SKM-1 treated with dmso at 0.1 percent for 144 hours (cell line): ENCODE measurements around the gene CYB5R4.
"Not testable (repeated sequence)": the region's sequence is repeated elsewhere in the genome, so short reads cannot be mapped to it uniquely, and the experiment has no call there.

Source experiments
- DNase-seq: peaks from one replicate; lab custom pipeline; 2025; ENCODE audit not compliant: unreplicated experiment; lab: John Stamatoyannopoulos, UW

Gene CYB5R4

DNA sequence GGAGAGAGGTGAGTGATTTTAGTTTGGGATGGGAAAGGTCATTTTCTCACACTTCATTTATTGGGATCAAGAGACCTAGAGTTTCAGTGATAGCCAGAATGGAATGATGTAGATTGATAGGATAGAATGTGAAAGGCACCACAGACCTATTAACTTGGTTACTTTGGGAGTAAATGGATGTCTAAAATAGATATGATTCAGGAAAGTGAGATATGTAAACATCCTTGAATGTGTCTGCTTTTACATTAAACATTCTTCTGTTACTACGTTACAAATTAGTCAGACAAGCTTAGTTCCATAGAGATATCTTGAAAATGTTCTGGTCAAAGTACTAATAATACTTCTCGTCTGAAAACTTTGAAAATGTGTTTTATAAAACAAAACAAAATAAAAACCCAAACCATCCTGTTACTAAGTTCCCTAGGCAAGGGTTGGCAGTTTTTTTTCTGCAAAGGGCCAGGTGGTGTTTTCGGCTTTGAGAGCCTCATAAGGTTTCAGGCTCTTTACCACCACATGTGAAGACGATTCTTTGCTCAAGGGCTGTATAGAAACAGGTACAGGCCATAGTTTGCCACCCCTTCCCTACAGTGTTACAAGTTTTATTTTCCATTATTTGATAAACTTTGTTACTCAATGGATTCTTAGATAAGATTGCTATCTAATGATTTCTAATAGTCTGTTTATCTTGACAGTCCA lies 3.4 kb downstream of the CYB5R4 start:
- DNase-seq = no peak

DNA sequence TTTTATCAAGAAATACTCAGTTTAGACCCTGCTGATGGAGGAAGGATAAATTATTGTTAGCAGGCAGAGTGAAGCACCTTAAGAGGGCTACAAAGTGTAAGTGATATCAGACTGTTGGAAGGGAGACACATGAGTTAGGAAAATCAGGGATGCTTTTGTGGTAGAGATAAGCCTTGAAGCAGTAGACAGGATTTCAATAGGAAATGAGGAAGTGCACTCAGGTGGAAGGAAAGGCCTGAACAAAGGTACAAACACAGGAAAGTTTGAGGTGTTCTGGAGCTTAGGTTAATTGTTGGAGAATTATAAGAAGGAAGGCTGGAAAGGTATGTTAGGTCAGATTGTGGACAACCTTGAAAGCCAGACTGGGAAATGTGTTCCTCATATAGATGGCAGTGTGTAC lies 7.6 kb downstream of the CYB5R4 start:
- DNase-seq = no peak

DNA sequence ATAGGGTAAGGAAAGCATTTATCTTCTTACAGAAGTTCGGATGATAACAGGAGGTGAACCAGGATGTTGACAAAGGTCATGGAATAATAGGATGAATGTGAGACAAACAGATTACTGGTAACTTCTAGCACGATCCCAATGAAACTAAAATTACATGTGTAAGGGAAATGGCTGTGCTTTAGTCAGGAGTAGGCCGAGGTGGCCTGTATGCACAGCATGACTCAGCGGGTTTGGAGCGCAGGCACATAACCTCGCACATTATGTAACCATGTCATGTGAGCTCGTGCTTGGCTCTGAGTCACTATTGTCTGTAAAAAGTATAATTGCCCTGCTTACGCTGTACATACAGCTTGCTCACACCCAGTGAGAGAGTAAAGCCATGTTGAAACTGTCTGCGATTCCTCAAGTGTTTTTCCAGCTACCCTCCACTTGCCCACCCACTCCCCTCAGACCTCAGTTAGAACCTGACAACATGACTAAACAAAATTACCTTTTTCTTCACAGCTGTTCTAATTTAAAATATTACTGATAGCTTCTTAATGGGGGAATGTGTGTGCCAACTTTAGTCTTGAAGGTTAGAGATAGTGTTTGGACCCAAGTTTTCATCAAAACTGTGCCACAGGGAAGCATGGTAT lies 8.2 kb downstream of the CYB5R4 start:
- no peak for DNase-seq

DNA sequence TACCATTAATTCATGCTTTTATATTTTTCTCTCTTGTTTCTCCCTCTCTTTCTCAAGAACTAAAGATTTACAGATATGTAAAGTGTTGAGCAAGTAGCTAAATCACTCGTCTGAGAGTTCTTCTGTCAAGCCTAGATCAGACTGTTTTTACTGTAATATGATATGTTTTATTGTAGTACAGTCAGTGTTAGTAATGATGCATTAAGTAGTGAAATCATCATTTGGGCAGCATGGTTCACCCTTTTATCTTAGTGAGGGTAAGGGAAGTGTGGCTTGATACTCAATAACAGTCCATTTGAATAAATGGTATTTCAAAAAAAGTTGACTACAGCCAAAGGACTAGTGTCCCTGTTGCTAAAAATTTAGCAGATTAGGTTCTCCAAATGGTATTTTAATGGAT lies 9.2 kb downstream of the CYB5R4 start:
- no peak for DNase-seq

DNA sequence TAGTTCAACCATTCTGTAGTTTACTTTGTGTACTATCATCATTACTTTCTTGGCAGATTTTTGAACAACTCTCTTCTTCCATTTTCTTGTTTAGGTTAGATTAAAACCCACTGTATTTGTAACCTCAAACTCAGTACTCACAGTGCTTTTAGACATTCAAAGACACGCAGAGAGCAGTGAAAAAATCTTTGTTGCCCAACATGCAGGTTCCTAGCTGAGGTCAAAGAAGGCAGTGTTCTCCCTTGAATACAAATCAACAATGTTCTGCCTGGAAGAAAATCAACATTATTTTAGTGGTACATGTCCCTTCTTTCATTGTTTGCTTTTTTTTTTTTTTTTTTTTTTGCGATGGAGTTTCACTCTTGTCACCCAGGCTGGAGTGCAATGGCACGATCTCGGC lies 11.2 kb downstream of the CYB5R4 start:
- no peak for DNase-seq

DNA sequence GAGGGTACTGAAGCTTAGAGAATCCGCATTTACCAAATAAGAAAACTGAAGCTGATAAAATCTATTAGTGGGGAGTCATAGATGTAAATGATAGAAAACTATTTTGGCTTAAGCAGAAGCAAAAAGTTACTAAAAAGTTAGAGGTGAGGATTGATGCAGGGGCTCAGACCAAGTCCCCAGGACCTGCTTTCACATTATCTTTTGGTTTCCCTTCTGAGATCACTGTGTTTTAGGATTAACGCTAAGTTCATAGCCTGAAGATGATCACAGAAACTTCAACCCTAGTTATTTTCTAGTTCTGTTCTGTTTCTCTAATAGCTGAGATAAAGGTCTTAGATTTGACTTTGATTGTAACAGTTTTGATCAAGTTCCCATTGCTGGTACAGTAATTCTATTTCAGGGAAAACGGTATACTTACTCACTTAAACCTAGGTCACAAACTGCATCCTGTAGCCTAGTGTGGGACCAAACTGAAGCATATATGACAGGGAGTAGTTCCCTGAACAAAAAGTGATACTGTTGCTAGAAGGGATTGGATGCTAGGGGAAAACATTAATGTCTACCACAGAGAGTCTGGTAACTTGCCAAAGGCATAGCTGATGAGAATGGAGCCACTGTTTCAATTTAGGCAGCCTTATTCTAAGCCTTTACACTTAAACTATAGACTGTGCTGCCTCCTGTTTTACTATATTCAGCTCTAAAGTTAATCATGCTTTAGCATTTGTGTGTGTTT lies 13.1 kb downstream of the CYB5R4 start:
- DNase-seq = no peak

DNA sequence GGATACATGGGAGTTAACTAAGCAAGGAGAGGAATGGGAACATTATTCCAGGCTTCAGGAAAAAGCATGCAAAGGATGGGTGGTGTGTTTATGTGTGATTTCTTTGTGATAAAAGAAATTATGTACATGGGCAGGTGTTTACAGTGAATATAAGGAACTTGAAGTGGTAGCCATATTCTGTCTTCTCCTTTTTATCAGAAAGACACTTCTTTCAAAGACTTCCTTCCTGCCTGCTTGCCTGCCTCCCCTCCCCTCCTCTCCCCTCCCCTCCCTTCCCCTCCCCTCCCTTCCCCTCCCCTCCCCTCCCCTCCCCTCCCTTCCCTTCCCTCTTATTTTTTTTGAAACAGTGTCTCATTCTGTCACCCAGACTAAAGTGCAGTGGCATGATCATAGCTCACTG lies 14.4 kb downstream of the CYB5R4 start:
- DNase-seq = peak; percentile 62

DNA sequence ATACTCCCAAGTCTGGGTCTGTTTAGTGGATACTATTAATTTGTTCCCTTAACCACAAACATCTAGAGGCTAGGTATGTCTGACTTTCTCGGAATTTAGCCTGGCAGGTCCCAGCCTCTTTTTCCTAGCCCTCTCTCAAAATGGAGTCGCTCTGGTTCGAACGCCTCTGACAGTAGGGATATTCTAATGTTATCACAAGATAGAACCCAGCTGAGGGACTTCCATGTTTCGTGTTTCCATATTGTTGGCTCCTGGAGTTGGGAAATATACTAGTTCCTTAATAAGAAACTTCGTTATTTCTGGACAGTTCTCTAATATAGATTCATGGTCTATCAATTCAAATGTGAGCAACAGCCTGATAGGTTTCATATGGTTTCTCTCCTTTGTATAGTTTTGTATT lies 16.4 kb downstream of the CYB5R4 start:
- no peak for DNase-seq

DNA sequence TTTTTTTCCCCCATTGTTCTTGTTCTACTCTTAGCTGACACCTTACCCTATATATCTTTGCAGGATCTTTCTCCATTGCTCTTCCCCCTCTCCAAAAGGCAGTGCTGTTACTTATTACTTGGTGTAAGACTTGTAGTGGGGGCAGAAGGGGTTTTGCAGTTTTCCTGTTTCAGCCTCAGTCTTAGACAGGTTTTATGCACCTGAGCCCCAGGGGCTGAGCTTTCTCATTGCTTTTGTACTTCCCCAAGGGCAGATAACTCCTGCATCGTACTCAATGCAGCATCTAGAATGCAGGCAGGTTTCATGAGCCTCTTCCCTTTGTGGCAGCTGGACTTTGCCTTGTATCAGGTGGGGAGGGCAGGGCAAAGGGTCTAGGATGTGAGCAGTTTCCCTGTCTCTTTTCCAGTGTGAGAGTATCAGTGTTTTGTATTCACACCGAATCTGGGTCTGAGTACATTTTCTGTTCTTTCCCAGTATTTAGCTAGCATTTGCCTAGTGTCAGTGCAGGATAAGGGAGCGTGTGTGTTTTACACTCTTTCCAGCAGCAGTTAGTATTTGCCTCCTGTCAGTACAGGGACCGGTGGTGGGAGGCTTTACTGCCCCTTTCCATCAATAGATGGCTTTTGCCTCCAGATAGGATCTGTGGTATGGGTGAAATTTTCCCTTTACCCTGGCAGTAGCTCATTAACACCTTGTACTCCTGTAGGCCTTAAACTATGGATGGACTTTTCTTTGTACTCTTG lies 19.6 kb downstream of the CYB5R4 start:
- no peak for DNase-seq

DNA sequence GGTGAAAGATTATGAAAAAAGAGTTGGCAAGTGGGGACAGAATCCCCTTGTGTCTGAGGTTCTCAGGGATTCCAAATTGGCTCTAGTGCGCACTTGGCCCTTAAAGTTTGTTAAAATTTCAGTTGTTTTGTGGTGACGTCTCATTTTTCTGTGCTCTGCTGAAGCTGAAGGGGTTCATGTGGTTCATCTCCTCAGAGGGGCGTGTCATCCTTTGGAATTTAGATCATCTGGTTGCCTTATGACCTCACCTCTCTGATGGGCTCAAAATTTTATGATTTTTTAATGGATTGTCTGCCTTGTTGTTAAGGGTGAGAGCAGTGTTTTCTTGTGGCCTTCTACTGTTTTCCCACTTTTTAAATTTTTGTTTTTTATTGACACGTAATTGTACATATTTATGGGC lies 20.3 kb downstream of the CYB5R4 start:
- no peak for DNase-seq

DNA sequence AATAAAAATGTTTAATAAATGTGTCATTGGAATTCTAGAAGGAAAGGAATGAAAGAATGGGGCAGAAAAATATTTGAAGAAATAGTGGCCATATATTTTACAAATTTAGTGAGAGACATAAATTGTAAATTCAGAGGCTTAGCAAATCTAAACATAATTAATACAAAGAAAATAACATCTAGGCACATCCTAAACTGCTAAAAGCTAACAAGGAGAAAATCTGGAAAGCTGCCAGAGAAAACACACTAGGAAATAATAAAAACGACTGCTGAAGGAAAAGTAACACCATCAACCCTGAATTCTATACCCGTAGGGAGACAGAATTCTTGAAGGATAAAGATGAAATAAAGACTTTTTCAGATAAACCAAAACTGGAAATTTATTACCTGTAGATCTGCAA lies 23.8 kb downstream of the CYB5R4 start:
- no peak for DNase-seq

DNA sequence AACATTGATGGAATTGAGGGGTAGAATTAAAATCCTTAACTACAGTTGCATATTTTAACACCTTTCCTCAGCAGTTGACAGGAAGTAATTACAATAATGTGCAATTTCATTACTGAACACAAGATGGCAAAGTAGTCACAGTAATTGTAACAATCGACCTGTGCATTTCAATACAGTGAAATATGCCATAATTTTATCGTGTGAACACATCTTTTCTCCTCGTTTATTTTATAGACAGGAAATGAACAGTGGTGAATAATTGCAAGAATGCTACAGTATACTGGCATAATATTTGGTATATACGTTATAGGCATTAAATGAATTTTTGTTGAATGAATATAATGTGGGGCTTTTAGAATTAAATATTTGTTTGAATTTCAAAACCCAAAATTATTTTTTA lies 25.0 kb downstream of the CYB5R4 start:
- peak; percentile 62 for DNase-seq

DNA sequence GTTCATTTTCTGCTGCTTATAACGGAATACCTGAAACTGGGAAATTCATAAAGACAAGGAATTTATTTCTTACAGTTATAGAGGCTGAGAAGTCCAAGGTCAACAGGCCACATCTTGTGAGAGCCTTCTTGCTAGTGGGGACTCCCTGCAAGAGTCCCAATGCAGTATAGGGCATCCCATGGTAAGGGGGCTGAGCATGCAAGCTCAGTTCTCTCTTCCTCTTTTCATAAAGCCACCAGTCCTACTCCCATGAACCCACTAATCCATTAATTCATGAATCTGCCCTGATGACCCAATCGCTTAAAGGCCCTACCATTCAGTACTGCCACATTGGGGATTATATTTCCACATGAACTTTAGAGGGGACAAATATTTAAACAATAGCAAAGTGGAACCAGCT lies 26.5 kb downstream of the CYB5R4 start:
- DNase-seq = no peak

DNA sequence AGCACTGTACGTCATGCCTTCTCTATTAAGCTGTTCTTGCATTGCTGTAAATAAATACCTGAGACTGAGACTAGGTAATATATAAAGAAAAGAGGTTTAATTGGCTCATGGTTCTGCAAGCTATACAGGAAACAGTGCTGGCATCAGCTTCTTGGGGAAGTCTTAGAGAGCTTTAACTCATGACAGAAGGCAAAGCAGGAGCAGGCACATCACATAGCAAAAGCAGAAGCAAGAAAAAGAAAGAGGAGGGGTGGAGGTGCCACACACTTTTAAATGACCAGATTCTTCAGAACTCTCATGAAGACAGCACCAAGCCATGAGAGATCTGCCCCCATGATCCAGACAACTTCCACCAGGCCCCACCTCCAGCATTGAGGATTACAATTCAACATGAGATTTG lies 30.1 kb downstream of the CYB5R4 start:
- no peak for DNase-seq

DNA sequence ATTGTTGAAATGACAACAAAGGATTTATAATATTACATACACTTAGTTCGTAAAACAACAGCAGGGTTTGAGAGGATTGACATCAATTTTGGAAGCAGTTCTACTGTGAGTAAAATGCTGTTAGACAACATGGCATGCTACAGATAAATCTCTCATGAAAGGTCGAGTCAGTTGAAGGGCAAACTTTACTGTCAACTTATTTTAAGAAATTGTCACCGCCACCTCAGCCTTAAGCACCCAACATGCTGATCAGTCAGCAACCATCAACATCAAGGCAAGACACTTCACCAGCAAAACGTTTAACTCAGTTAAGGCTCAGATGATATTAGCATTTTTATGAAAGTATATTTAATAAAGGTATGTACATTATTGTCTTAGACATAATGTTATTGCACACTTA lies 31.0 kb downstream of the CYB5R4 start:
- DNase-seq = no peak

DNA sequence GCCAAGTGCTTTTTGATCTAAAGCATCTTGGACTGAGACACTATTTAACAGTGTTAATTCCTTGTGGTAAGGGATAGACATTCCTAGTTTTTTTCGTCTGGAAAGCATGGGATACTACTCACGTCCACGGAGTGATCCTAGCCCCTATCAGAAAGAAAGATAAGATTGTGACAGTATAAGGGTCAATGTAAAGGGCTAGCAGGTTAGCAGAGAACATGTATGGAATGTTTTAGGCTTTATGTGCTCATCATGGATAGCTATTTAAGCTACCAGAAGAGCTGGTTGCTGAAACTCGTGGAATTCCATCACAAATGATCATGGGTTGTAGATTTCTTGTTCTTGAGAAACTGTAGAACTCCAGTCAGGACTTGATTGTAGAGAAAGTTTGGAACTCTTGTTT lies 32.1 kb downstream of the CYB5R4 start:
- no peak for DNase-seq

DNA sequence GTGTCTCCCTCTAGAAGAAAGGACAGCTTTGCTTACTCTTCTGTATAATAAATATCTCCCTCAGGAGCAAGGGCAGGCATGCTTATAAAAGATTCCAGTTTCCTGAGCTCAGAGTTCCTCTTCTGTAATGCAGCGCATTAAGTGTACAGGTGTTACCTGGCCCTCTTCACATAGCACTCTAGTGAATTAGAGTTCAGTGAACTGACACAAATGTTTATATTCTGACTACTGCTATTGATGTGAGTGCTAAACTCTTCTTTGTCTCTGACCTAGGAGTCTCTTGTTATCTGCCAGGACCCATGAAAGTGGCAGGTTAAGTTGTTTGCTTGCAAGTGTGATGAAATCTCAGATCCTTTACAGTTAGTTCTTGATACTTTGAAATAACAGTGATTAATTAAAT lies 33.5 kb downstream of the CYB5R4 start:
- no peak for DNase-seq

DNA sequence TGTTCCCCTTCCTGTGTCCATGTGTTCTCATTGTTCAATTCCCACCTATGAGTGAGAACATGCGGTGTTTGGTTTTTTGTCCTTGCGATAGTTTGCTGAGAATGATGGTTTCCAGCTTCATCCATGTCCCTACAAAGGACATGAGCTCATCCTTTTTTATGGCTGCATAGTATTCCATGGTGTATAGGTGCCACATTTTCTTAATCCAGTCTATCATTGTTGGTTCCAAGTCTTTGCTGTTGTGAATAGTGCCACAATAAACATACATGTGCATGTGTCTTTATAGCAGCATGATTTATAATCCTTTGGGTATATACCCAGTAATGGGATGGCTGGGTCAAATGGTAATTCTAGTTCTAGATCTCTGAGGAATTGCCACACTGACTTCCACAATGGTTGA lies 37.6 kb downstream of the CYB5R4 start:
- not testable (repeated sequence) for DNase-seq

DNA sequence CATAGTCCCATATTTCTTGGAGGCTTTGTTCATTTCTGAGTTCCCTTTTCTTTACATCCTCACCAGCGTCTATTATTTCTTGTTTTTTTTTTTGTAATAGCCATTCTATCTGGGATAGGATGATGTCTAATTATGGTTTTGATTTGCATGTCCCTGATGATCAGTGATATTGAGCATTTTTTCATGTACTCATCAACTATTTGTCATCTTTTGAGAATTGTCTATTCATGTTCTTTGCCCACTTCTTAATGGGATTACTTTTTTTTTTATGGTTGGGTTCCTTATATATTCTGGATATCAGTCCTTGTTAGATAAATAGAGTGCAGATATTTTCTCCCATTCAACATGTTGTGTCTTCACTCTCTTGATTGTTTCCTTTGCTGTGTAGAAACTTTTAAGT lies 42.1 kb downstream of the CYB5R4 start:
- DNase-seq = no peak

DNA sequence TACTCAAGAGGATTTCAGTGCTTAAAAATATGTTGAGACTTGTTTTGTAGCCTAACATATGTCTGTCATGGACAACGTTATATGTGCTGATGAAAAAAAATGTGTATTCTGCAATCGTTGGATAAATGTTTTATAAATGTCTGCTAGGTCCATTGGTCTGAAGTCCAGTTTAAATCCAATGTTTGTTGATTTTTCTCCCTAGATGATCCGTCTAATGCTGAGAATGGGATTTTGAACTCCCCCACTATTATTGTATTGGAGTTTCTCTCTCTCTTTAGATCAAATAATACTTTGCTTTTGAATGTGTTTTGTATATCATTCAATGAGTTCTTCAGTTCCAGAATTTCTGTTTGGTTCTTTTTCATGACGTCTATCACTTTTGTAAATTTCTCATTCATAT lies 44.9 kb downstream of the CYB5R4 start:
- no peak for DNase-seq

DNA sequence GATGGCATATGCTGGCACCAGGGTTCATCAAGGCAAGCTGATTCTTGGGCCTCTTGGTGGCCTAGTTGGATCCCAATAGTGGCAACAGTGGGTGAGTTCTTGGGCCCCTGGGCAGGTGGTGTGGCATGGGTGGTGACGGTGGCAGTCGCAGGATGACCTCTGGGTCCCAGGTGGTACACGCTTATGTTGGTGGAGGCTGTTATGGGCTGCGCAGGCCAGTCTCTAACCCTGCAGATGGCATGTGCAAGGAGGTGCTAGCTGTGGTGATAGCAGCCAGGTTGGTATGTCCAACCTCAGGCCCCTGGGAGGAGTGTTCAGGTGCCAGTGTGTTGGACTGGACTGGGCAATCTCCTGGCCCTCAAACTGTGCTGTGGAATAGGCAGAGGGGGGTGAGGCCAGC lies 46.2 kb downstream of the CYB5R4 start:
- DNase-seq = no peak
